Smooth muscle cell (in vitro differentiated cells): ENCODE results near the gene GCLM. TPM values are rescaled to one million over a fixed set of nuclear protein-coding genes. Genes with fewer than 3 reads are reported as not detected.
"Not testable (repeated sequence)": the region's sequence is repeated elsewhere in the genome, so short reads cannot be mapped to it uniquely, and the experiment has no call there.

Source experiments
- DNase-seq: peaks from one replicate; lab custom pipeline; 2025; ENCODE audit not compliant: unreplicated experiment; lab: John Stamatoyannopoulos, UW
- H2AFZ ChIP-seq: fragments of 200-600 bp; sonication (generic); 2 replicates; pipeline ENCODE4 v1.6.0; 2016; ENCODE audit warnings: antibody characterized with exemption, low read depth, mild to moderate bottlenecking
- H3F3A ChIP-seq: fragments of 200-600 bp; sonication (generic); 2 replicates; pipeline ENCODE4 v1.6.0; 2017; ENCODE audit warnings: antibody characterized with exemption, low read depth
- H3K27ac ChIP-seq: fragments of 200-600 bp; sonication (generic); 2 replicates; pipeline ENCODE4 v1.5.1; 2016; ENCODE audit warnings: low read depth, mild to moderate bottlenecking
- H3K27me3 ChIP-seq: fragments of 200-600 bp; sonication (generic); 2 replicates; pipeline ENCODE4 v1.6.1; 2016; ENCODE audit warnings: low read depth, mild to moderate bottlenecking
- H3K36me3 ChIP-seq: fragments of 200-600 bp; sonication (generic); 2 replicates; pipeline ENCODE4 v1.5.1; 2016; ENCODE audit warnings: low read depth
- H3K4me1 ChIP-seq: fragments of 200-600 bp; sonication (generic); 2 replicates; pipeline ENCODE4 v1.5.1; 2016; ENCODE audit warnings: low read depth
- H3K4me2 ChIP-seq: fragments of 200-600 bp; sonication (generic); 2 replicates; pipeline ENCODE4 v1.6.0; 2016; ENCODE audit warnings: mild to moderate bottlenecking
- H3K4me3 ChIP-seq: fragments of 200-600 bp; sonication (generic); 2 replicates; pipeline ENCODE4 v1.5.1; 2016; ENCODE audit warnings: mild to moderate bottlenecking
- H3K79me2 ChIP-seq: fragments of 200-600 bp; sonication (generic); 2 replicates; pipeline ENCODE4 v1.6.0; 2016; ENCODE audit warnings: low read depth, mild to moderate bottlenecking
- H3K9ac ChIP-seq: fragments of 200-600 bp; sonication (generic); 2 replicates; pipeline ENCODE4 v1.6.0; 2016; ENCODE audit warnings: low read depth
- H3K9me3 ChIP-seq: fragments of 200-600 bp; sonication (generic); replicated peaks from 2 replicates; pipeline ENCODE4 v1.5.1; 2016; ENCODE audit warnings: low read depth
- H4K20me1 ChIP-seq: fragments of 200-600 bp; sonication (generic); 2 replicates; pipeline ENCODE4 v1.6.0; 2016; ENCODE audit warnings: low read depth
- CTCF ChIP-seq: fragments of 200-600 bp; sonication (generic); IDR thresholded peaks from 2 replicates; pipeline ENCODE4 v1.5.1; 2017; ENCODE audit warnings: borderline replicate concordance, mild to moderate bottlenecking, antibody characterized with exemption; ENCODE audit not compliant: insufficient read depth, poor library complexity, severe bottlenecking
- WGBS: methylation state at CpG from one replicate; pipeline ENCODE4 v1.1.7; 2016; ENCODE audit warnings: low lambda C conversion rate; 5-methylcytosine and 5-hydroxymethylcytosine counted together
- polyA plus RNA-seq: library from polyadenylated mRNA; unstranded; fragments of >200 nt; fragmentation: Nextera tagmentation; extraction: Ambion mirVana; gene quantifications from 2 replicates; pipeline ENCODE4 v1.2.1, GENCODE V29; 2016
- total RNA-seq: library from RNA; depleted of rRNA; stranded (reverse); fragments of >200 nt; gene quantifications from 2 replicates; pipeline ENCODE4 v1.2.3, GENCODE V29; 2014

The GCLM gene
- total and polyA plus RNA-seq, 2 experiments from 2014 or later = 9.7 to 15.9 TPM

DNA sequence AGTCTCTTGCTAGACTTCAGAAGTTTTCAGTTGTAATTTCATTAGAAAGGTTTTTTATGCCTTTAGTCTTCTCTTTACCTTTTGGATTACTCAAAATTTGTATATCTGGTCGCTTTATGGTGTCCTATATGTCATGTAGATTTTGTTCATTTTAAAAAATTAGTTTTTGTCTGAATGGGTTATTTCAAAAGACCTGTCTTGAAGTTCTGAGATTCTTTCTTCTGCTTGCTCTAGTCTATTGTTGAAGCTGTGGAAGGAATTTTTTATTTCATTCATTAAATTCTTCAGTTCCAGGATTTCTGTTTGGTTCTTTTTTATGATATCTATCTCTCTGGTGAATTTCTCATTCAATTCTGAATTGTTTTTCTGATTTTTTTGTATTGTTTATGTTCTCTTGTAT is 46.5 kb upstream of the GCLM start:
- no peaks in the 10 kb centered on the region for H3K36me3 ChIP-seq
- H2AFZ ChIP-seq = no peak overlapping the region
- H3K4me2 ChIP-seq = no peak overlapping the region
- WGBS = 81% methylated on average over 1 of the region's 1 CpG
- H3K9me3 ChIP-seq = no peaks in the 10 kb centered on the region
- TF ChIP-seq CTCF = no peak
- H3K79me2 ChIP-seq = no peaks in the 10 kb centered on the region
- no peaks in the 10 kb centered on the region for H3K4me1 ChIP-seq
- H3F3A ChIP-seq = peaks cover 5% of the 10 kb centered on the region
- no peak overlapping the region for H3K27ac ChIP-seq
- no peak overlapping the region for H3K4me3 ChIP-seq
- H3K9ac ChIP-seq = no peak overlapping the region
- H3K27me3 ChIP-seq = no peaks in the 10 kb centered on the region
- no peak for DNase-seq
- H4K20me1 ChIP-seq = no peaks in the 10 kb centered on the region

GRCh38 chr1:93947002-93947686 is 37.9 kb upstream of the GCLM start:
- 89% methylated on average over 2 of the region's 2 CpGs for WGBS
- not testable (repeated sequence) for H3K36me3 ChIP-seq, DNase-seq

DNA sequence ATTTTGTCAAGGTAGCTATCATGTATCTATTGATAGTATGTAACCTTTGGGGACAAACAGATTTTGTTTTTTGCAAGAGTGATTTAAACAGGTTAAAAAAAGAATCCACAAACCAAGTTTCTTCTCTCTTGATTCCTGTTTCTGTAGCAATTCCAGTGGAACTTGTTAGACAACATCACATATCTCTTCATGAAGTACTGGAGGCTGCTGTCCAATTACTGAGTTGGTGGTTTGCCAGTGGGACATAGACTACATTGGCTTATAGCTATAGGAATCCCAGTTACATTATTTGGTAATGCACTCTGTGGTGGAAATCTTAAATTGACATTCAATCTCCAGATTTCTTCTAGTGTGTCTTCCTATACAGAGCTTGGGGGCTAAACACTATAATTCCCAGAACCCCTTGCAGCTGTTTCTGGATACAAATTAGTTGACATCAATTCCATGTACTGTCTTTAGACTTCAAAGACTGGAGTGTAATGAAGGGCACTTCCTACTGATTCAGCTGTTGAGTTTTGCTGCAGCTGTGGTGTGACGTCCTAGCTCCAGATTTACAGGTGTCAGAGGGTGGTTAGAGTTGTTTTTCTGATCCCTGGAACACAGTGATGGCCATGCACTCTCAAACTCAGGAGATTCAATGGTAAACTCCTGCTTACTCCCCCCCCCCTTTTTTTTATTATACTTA is 29.4 kb upstream of the GCLM start:
- no peaks in the 10 kb centered on the region for H3K9me3 ChIP-seq

More at GRCh38 chr1:93947002-93947686, 37.9 kb upstream of the GCLM start:
- H3K4me1 ChIP-seq, H3K79me2 ChIP-seq, H3K27me3 ChIP-seq, H2AFZ ChIP-seq, H3F3A ChIP-seq, H4K20me1 ChIP-seq, H3K27ac ChIP-seq, H3K9me3 ChIP-seq, H3K4me2 ChIP-seq, H3K4me3 ChIP-seq, H3K9ac ChIP-seq: not testable (repeated sequence)

DNA sequence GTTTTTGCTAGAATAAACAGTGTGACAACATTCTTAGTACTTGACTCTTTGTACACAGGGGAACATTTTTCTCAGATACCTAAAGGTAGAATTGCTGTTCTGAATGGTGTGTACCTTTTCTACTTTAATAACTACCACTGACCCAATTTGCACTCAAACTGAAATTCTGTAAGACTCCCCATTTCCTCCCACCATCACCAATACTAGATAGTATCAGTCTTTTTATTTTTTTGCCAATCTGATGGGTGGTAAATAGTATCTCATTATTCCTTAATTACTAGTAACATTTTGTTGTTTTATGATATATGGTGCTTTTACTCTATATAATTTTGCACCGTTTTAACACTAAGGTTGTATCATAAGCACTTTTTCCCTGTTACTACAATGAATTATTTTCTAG is 28.8 kb upstream of the GCLM start:
- 72% methylated on average over 1 of the region's 1 CpG for WGBS
- Histone ChIP-seq H3K4me2 (no peak overlapping the region), H3K9me3 (no peaks in the 10 kb centered on the region), H4K20me1 (no peaks in the 10 kb centered on the region), H3K27ac (no peak overlapping the region), H3K79me2 (no peaks in the 10 kb centered on the region), H3K27me3 (no peaks in the 10 kb centered on the region), H3K4me3 (no peak overlapping the region), H3K36me3 (no peaks in the 10 kb centered on the region), H3F3A (no peaks in the 10 kb centered on the region), H3K4me1 (no peaks in the 10 kb centered on the region), H3K9ac (no peak overlapping the region), H2AFZ (no peak overlapping the region)
- no peak for TF ChIP-seq CTCF
- DNase-seq = no peak

More for the DNA sequence above, 29.4 kb upstream of the GCLM start:
- no peak overlapping the region for H3K27ac ChIP-seq
- H3K27me3 ChIP-seq = no peaks in the 10 kb centered on the region
- TF ChIP-seq CTCF = no peak
- no peaks in the 10 kb centered on the region for H3K4me1 ChIP-seq
- no peak for DNase-seq
- H2AFZ ChIP-seq = no peak overlapping the region
- no peaks in the 10 kb centered on the region for H4K20me1 ChIP-seq
- no peaks in the 10 kb centered on the region for H3F3A ChIP-seq
- H3K36me3 ChIP-seq = no peaks in the 10 kb centered on the region
- H3K4me3 ChIP-seq = no peak overlapping the region
- WGBS = 77% methylated on average over 1 of the region's 1 CpG
- H3K79me2 ChIP-seq = no peaks in the 10 kb centered on the region
- H3K4me2 ChIP-seq = no peak overlapping the region
- no peak overlapping the region for H3K9ac ChIP-seq
